ENCODE data around the gene MAP3K2.

MAP3K2 gene

DNA sequence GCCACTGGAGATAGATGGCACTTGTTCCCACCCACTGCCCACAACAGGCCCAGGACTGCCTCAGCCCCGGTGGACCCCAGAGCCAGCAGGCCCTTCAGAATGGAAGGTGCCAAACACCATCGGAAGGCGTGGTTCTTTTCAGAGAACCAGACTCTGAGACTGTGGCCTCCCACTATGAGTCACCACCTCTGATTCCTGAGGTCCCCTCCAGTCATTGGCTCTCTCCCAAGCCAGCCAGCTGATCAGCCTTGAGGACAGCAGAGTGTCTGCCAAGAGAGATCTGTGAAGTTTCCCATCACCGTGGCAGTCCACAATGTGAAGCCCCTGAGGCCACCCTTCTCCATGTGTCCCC, 10.4 kb upstream of the MAP3K2 start:
- peaks cover 27% of the 10 kb centered on the region for H3K4me1 ChIP-seq
- peak overlapping the region; percentile 30 for H3K27ac ChIP-seq
- no peak overlapping the region for H3K4me3 ChIP-seq (ENCODE audit: low read depth, low read length)
- TF ChIP-seq CTCF (IDR thresholded peaks at IDR 0.05) = no peak
- no peak overlapping the region for H3K4me2 ChIP-seq (ENCODE audit: low read length)
- no peak overlapping the region for H3K9ac ChIP-seq
- H2AFZ ChIP-seq = peak overlapping the region; percentile 59
- H3K9me3 ChIP-seq (ENCODE audit: control insufficient read depth, low read length) = no peaks in the 10 kb centered on the region
- no peaks in the 10 kb centered on the region for H3K36me3 ChIP-seq (ENCODE audit: control insufficient read depth, insufficient read depth, low read length)
- no peaks in the 10 kb centered on the region for H3K27me3 ChIP-seq (ENCODE audit: control insufficient read depth, insufficient read depth, low read length)
- no peaks in the 10 kb centered on the region for H3K79me2 ChIP-seq

- Histone ChIP-seq H3K36me3 (ENCODE audit: control insufficient read depth, insufficient read depth, low read length) (no peaks in the 10 kb centered on the region), H3K4me2 (ENCODE audit: low read length) (no peak overlapping the region), H3K4me1 (peaks cover 22% of the 10 kb centered on the region), H3K79me2 (no peaks in the 10 kb centered on the region), H3K27ac (no peak overlapping the region), H3K4me3 (ENCODE audit: low read depth, low read length) (no peak overlapping the region), H3K9ac (no peak overlapping the region), H2AFZ (peak overlapping the region; percentile 59), H3K27me3 (ENCODE audit: control insufficient read depth, insufficient read depth, low read length) (no peaks in the 10 kb centered on the region), H3K9me3 (ENCODE audit: control insufficient read depth, low read length) (no peaks in the 10 kb centered on the region)
- TF ChIP-seq CTCF (IDR thresholded peaks at IDR 0.05) = no peak
These were observed 9.9 kb upstream of the MAP3K2 start for GRCh38 chr2:127397568-127398238.

- Histone ChIP-seq H3K36me3 (ENCODE audit: control insufficient read depth, insufficient read depth, low read length) (no peaks in the 10 kb centered on the region), H3K4me3 (ENCODE audit: low read depth, low read length) (no peak overlapping the region), H3K4me2 (ENCODE audit: low read length) (no peak overlapping the region), H3K4me1 (peaks cover 16% of the 10 kb centered on the region), H3K9me3 (ENCODE audit: control insufficient read depth, low read length) (no peaks in the 10 kb centered on the region), H3K27ac (no peak overlapping the region), H3K27me3 (ENCODE audit: control insufficient read depth, insufficient read depth, low read length) (no peaks in the 10 kb centered on the region), H3K9ac (no peak overlapping the region), H3K79me2 (no peaks in the 10 kb centered on the region), H2AFZ (no peak overlapping the region)
- no peak for TF ChIP-seq CTCF (IDR thresholded peaks at IDR 0.05)
These were observed 6.7 kb upstream of the MAP3K2 start for GRCh38 chr2:127394492-127394891.

DNA sequence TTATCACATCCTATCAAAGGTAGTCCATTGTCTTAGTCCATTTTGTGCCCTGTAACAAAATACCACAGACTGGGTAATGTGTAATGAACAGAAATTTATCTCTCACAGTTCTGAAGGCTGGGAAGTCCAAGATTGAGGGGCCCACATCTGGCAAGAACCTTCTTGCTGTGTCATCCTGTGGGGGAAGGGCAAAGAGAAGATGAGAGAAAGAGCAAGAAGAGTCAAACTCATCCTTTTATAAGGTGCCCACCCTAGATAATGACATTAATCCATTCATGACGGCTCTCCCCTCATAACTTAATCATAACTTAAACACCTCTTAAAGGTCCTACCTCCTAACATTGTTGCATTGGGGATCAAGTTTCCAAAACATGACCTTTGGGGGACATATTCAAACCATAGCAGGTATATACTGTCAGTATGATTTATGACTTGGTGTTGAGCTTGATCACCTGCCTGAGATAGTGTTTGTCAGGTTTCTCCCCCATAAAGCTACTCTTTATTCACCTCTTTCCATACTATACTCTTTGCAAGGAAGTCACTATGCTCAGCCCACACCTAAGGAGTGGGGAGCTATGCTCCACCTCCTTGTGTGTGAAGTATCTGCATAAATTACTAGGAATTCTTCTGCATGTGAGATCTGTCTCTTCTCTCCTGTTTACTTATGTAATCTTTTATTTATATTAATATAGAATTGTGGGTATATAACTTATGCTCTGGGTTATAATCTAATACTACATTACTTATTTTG, 5.2 kb upstream of the MAP3K2 start:
- Histone ChIP-seq H3K36me3 (ENCODE audit: control insufficient read depth, insufficient read depth, low read length) (no peaks in the 10 kb centered on the region), H2AFZ (no peak overlapping the region), H3K4me3 (ENCODE audit: low read depth, low read length) (no peak overlapping the region), H3K79me2 (no peaks in the 10 kb centered on the region), H3K27ac (no peak overlapping the region), H3K4me2 (ENCODE audit: low read length) (no peak overlapping the region), H3K27me3 (ENCODE audit: control insufficient read depth, insufficient read depth, low read length) (no peaks in the 10 kb centered on the region), H3K9ac (no peak overlapping the region), H3K9me3 (ENCODE audit: control insufficient read depth, low read length) (no peaks in the 10 kb centered on the region), H3K4me1 (peaks cover 15% of the 10 kb centered on the region)
- TF ChIP-seq CTCF (IDR thresholded peaks at IDR 0.05) = no peak

All from parathyroid adenoma (tissue), 2 donors.